Smooth muscle cell (in vitro differentiated cells): Measurements from ENCODE around the gene CPA3. TPM values are rescaled to one million over a fixed set of nuclear protein-coding genes. Genes with fewer than 3 reads are reported as not detected.

ENCODE experiments used
- DNase-seq: peaks from one replicate; lab custom pipeline; 2025; ENCODE audit not compliant: unreplicated experiment; lab: John Stamatoyannopoulos, UW
- H2AFZ ChIP-seq: fragments of 200-600 bp; sonication (generic); 2 replicates; pipeline ENCODE4 v1.6.0; 2016; ENCODE audit warnings: antibody characterized with exemption, low read depth, mild to moderate bottlenecking
- H3F3A ChIP-seq: fragments of 200-600 bp; sonication (generic); 2 replicates; pipeline ENCODE4 v1.6.0; 2017; ENCODE audit warnings: antibody characterized with exemption, low read depth
- H3K27ac ChIP-seq: fragments of 200-600 bp; sonication (generic); 2 replicates; pipeline ENCODE4 v1.5.1; 2016; ENCODE audit warnings: low read depth, mild to moderate bottlenecking
- H3K27me3 ChIP-seq: fragments of 200-600 bp; sonication (generic); 2 replicates; pipeline ENCODE4 v1.6.1; 2016; ENCODE audit warnings: low read depth, mild to moderate bottlenecking
- H3K36me3 ChIP-seq: fragments of 200-600 bp; sonication (generic); 2 replicates; pipeline ENCODE4 v1.5.1; 2016; ENCODE audit warnings: low read depth
- H3K4me1 ChIP-seq: fragments of 200-600 bp; sonication (generic); 2 replicates; pipeline ENCODE4 v1.5.1; 2016; ENCODE audit warnings: low read depth
- H3K4me2 ChIP-seq: fragments of 200-600 bp; sonication (generic); 2 replicates; pipeline ENCODE4 v1.6.0; 2016; ENCODE audit warnings: mild to moderate bottlenecking
- H3K4me3 ChIP-seq: fragments of 200-600 bp; sonication (generic); 2 replicates; pipeline ENCODE4 v1.5.1; 2016; ENCODE audit warnings: mild to moderate bottlenecking
- H3K79me2 ChIP-seq: fragments of 200-600 bp; sonication (generic); 2 replicates; pipeline ENCODE4 v1.6.0; 2016; ENCODE audit warnings: low read depth, mild to moderate bottlenecking
- H3K9ac ChIP-seq: fragments of 200-600 bp; sonication (generic); 2 replicates; pipeline ENCODE4 v1.6.0; 2016; ENCODE audit warnings: low read depth
- H3K9me3 ChIP-seq: fragments of 200-600 bp; sonication (generic); replicated peaks from 2 replicates; pipeline ENCODE4 v1.5.1; 2016; ENCODE audit warnings: low read depth
- H4K20me1 ChIP-seq: fragments of 200-600 bp; sonication (generic); 2 replicates; pipeline ENCODE4 v1.6.0; 2016; ENCODE audit warnings: low read depth
- WGBS: methylation state at CpG from one replicate; pipeline ENCODE4 v1.1.7; 2016; ENCODE audit warnings: low lambda C conversion rate; 5-methylcytosine and 5-hydroxymethylcytosine counted together
- polyA plus RNA-seq: library from polyadenylated mRNA; unstranded; fragments of >200 nt; fragmentation: Nextera tagmentation; extraction: Ambion mirVana; gene quantifications from 2 replicates; pipeline ENCODE4 v1.2.1, GENCODE V29; 2016
- total RNA-seq: library from RNA; depleted of rRNA; stranded (reverse); fragments of >200 nt; gene quantifications from 2 replicates; pipeline ENCODE4 v1.2.3, GENCODE V29; 2014
- TF ChIP-seq, protein P1 (sequence below): fragments of 200-600 bp; sonication (generic); IDR thresholded peaks from 2 replicates; pipeline ENCODE4 v1.5.1; 2017; ENCODE audit warnings: borderline replicate concordance, mild to moderate bottlenecking, antibody characterized with exemption; ENCODE audit not compliant: insufficient read depth, poor library complexity, severe bottlenecking

Gene CPA3, protein sequence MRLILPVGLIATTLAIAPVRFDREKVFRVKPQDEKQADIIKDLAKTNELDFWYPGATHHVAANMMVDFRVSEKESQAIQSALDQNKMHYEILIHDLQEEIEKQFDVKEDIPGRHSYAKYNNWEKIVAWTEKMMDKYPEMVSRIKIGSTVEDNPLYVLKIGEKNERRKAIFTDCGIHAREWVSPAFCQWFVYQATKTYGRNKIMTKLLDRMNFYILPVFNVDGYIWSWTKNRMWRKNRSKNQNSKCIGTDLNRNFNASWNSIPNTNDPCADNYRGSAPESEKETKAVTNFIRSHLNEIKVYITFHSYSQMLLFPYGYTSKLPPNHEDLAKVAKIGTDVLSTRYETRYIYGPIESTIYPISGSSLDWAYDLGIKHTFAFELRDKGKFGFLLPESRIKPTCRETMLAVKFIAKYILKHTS
- total RNA-seq (not detected in 2 replicates), polyA plus RNA-seq (not detected in 2 replicates)

DNA sequence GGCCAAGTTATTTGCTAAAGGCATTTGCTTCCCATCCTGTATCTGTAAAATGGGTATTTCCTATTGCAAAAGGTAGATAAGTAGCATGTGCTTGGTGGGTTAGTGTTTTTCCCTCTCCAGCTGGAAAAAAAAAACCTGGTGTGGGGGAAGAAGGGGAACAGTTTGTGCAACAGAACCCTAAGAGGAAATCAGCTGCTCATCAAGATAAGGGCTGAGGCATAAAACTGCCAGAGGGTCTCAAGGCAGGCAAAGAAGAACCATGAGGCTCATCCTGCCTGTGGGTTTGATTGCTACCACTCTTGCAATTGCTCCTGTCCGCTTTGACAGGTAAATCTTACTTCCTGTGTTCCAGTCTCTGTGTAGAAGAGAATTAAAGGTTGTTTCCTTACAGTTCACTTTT, at the start of gene CPA3:
Gene CPA3, plus strand, starts transcription at position 248 of the 400 bp plus-strand sequence. Its CDS starts 12 bp downstream, at position 260.
- no peak for DNase-seq
- TF ChIP-seq, protein P1, sequence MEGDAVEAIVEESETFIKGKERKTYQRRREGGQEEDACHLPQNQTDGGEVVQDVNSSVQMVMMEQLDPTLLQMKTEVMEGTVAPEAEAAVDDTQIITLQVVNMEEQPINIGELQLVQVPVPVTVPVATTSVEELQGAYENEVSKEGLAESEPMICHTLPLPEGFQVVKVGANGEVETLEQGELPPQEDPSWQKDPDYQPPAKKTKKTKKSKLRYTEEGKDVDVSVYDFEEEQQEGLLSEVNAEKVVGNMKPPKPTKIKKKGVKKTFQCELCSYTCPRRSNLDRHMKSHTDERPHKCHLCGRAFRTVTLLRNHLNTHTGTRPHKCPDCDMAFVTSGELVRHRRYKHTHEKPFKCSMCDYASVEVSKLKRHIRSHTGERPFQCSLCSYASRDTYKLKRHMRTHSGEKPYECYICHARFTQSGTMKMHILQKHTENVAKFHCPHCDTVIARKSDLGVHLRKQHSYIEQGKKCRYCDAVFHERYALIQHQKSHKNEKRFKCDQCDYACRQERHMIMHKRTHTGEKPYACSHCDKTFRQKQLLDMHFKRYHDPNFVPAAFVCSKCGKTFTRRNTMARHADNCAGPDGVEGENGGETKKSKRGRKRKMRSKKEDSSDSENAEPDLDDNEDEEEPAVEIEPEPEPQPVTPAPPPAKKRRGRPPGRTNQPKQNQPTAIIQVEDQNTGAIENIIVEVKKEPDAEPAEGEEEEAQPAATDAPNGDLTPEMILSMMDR = no peak
- H3K27ac ChIP-seq = no peak within 1 kb of the TSS
- H3K4me1 ChIP-seq = no peaks in the 10 kb centered on the region
- peaks cover 4% of the 10 kb centered on the region for H3K27me3 ChIP-seq
- no peaks in the 10 kb centered on the region for H3K9me3 ChIP-seq
- no peaks in the 10 kb centered on the region for H4K20me1 ChIP-seq
- H3K4me2 ChIP-seq = no peak within 1 kb of the TSS
- H3F3A ChIP-seq = no peaks in the 10 kb centered on the region
- no peak within 1 kb of the TSS for H3K9ac ChIP-seq
- H2AFZ ChIP-seq = no peak within 1 kb of the TSS
- H3K4me3 ChIP-seq = no peak within 1 kb of the TSS
- WGBS = 76% methylated on average over 1 of the region's 1 CpG
- H3K36me3 ChIP-seq = no peaks in the 10 kb centered on the region
- H3K79me2 ChIP-seq = no peaks in the 10 kb centered on the region

DNA sequence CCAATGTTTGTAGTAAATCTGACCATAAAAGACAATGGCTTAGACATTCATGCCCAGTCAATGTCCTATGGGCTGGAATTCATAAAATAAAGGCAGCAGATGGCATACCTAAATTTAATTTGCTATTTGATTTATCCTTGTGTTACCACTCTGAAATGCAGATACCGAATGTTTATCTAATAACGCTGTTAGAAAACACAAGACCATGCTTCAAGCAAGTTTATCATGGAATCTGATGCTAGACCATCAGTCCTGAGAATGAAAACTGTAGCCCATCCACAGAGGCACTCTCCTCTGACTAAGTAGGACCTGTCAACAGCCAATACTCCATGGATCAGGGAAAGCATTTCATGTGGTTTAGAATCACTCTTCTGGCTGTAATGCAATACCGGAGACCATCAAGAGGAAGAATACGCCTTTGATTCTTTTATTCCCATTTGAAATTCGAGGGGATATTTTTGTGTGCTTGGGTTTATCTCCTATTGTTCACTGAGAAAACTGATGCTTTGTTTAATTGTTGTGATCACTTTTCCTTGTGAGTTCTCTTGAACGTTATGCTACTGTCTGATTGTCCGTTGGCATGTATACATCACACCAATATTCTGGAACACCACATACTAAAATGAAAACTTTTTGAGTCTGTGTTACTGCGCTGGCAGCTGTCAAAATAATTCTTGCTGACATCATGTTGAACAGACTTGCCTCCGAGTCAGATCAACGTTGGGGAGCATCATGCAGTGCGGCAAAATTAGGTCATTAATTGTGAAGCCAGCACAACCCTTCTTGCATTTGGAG, 49.6 kb upstream of the CPA3 start:
- no peak overlapping the region for H3K4me2 ChIP-seq
- H3K4me3 ChIP-seq = no peak overlapping the region
- WGBS = 81% methylated on average over 11 of the region's 11 CpGs
- H3K27me3 ChIP-seq = no peaks in the 10 kb centered on the region
- no peaks in the 10 kb centered on the region for H3K9me3 ChIP-seq
- TF ChIP-seq, protein P1 = no peak
- no peak overlapping the region for H3K9ac ChIP-seq
- H3K36me3 ChIP-seq = no peaks in the 10 kb centered on the region
- H4K20me1 ChIP-seq = no peaks in the 10 kb centered on the region
- no peak overlapping the region for H3K27ac ChIP-seq
- DNase-seq = no peak
- H3K4me1 ChIP-seq = no peaks in the 10 kb centered on the region
- H2AFZ ChIP-seq = no peak overlapping the region
- H3K79me2 ChIP-seq = no peaks in the 10 kb centered on the region
- H3F3A ChIP-seq = no peaks in the 10 kb centered on the region

DNA sequence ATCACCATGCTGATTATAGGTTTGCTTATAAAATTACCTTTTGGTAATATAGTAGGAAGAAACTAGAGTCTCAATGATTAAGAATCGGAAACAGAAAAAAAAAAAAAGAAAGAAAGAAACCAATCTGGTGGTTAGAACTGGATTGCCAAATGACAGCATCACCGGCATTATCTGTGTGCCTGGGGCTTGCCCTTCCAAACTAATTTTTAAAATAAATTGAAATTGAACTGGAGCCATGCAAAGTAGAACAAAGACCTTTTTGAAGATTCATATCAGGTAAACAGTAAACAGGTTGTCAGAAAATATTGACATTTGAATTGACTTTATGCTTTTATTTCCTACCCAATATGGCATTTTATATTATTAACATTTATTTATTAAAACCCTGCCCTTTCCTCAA, 48.7 kb upstream of the CPA3 start:
- H3K27me3 ChIP-seq = no peaks in the 10 kb centered on the region
- H2AFZ ChIP-seq = no peak overlapping the region
- H3K36me3 ChIP-seq = no peaks in the 10 kb centered on the region
- no peak overlapping the region for H3K27ac ChIP-seq
- WGBS = 86% methylated on average over 2 of the region's 2 CpGs
- no peaks in the 10 kb centered on the region for H4K20me1 ChIP-seq
- H3K4me1 ChIP-seq = no peaks in the 10 kb centered on the region
- no peaks in the 10 kb centered on the region for H3K79me2 ChIP-seq
- DNase-seq = no peak
- H3K4me3 ChIP-seq = no peak overlapping the region
- TF ChIP-seq, protein P1 = no peak
- no peak overlapping the region for H3K9ac ChIP-seq
- no peak overlapping the region for H3K4me2 ChIP-seq
- no peaks in the 10 kb centered on the region for H3F3A ChIP-seq
- H3K9me3 ChIP-seq = no peaks in the 10 kb centered on the region
